ENCODE data around the gene TUBG2.

DNA sequence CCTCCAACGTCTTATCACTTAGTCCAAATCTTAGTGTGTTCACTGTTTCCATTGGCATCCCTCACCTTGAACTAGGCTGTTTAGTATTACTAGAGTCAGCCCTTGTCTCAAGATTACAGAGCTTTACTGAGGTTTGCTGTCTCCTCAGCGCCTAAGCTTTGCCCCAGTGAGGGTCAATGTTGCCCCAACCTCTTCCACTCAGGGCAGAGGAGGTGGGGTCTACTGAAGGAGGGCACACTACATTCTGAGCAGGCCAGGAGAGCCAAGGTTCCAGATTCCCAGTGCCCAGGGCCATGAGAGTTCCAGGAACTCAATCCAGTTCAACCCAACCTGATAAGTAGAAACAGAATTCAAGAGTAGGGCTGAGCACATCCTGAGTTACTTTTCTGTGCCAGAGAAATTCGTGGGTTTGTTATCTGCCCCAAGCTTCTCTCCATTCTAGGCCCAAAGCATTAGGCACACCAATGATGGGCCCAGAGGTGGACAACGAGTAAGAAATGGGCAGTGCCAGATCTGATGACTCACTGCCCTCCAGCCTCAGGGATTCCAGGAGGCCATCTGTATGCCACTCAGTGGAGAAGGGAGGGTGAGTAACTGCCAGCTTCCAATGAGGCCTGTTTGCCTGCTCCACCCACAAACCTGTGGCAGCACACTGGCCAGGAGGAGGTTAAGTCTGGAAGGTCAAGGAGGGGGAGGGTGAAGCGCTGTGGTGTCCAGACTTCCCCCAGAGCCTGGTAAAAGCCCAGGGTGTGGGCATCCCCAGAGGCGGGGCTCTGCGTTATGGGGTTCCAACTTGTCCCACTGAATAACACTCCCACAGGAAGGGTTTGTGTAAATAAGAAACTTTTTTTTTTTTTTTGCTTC is 8.2 kb downstream of the TUBG2 start:
- TF ChIP-seq, protein P1, sequence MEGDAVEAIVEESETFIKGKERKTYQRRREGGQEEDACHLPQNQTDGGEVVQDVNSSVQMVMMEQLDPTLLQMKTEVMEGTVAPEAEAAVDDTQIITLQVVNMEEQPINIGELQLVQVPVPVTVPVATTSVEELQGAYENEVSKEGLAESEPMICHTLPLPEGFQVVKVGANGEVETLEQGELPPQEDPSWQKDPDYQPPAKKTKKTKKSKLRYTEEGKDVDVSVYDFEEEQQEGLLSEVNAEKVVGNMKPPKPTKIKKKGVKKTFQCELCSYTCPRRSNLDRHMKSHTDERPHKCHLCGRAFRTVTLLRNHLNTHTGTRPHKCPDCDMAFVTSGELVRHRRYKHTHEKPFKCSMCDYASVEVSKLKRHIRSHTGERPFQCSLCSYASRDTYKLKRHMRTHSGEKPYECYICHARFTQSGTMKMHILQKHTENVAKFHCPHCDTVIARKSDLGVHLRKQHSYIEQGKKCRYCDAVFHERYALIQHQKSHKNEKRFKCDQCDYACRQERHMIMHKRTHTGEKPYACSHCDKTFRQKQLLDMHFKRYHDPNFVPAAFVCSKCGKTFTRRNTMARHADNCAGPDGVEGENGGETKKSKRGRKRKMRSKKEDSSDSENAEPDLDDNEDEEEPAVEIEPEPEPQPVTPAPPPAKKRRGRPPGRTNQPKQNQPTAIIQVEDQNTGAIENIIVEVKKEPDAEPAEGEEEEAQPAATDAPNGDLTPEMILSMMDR (conservative IDR thresholded peaks at IDR 0.05): no peak
- TF ChIP-seq EZH2 (IDR thresholded peaks at IDR 0.05; ENCODE audit: low read depth): no peak

Measured in PC-9 (cell line).